GM18858 (cell line): ENCODE data around the gene ERN1.

Source experiments
- ATAC-seq: cut with Tn5 transposase; IDR thresholded peaks from one replicate; pipeline ENCODE4 v1.9.1; 2021; ENCODE audit not compliant: unreplicated experiment

The ERN1 gene

DNA sequence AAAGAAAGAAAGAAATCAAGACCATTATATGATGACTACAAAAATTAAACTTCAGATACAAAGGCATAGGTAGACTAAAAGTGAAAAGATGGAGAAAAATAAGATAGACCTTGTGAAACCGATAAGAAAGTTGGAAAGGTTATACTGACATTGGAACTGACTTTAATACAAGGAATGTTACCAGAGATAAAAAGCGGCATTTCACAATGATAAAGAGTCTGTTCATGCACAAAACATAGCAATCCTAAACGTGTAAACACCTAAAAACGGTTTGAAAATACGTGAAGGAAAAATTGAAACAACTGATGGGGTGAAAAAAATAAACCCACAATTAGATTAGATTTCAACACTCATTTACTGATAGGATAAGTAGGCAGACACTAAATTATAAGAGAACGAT, 9.6 kb upstream of the ERN1 start:
- ATAC-seq: no peak

DNA sequence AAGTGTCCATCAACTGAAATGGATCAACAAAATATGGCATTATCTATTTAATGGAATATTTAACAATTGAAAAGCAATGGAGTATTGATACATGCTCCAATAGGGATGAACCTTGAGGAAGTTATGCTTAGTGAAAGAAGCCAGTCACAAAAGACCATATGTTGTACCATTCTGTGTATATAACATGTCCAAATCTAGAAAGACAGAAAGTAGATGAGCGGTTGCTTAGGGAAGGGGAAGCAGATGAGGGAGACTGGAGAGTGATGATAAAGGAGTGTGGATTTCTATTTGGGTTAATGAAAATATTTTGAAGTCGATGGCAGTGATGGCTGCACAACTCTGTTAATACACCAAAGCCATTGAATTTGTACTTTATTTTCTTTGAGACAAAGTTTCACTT, 8.5 kb upstream of the ERN1 start:
- no peak for ATAC-seq

DNA sequence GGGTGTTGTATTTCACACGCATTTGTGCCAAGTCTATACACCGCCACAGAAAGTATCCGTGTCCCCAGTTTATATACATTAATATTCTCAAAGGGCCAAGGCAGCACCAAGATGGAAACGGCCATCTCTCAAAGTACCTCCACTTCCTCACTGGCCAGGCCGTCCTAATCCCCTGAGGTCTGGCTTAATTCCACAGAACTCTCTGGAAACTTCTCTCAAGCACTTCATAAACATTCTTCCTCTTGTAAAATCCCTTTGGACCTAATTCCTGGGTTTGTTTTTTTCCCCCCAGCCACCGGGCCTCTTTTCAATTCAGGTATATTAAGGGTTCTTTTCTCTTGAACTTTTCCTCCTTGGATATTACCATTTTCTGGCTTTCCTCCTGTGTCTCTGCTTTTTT, 5.1 kb upstream of the ERN1 start:
- no peak for ATAC-seq

DNA sequence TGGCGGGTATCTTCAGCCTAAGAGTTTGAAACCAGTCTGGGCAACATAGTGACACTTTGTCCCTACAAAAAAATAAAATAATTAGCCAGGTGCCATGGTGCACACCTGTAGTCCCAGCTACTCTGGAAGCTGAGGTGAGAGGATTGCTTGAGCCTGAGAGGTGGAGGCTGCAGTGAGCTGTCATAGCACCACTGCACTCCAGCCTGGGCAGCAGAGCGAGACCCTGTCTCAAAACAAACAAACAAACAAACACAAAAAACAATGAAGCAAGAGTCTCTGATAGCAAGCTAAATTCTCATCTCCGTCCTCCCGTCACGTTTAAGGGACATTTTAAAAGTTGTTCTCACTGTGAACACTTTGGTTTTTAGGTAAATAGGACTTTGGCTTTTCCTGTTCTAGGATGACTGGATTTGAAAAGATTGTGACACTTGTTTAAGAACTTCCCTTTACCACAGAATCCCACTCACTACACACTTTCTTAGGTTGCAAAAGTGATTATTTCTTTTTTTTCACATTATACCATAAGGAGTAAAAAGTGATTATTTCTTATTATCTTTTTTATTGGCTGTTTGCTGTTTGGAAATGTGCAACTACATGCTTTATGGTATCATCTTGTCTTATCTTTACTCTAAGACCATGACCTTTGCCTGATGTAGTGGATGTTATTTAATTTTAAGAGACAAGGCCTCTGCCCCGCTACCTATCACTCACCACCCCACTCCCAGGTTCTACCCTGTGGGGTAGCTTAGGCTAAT, 4.4 kb upstream of the ERN1 start:
- no peak for ATAC-seq

DNA sequence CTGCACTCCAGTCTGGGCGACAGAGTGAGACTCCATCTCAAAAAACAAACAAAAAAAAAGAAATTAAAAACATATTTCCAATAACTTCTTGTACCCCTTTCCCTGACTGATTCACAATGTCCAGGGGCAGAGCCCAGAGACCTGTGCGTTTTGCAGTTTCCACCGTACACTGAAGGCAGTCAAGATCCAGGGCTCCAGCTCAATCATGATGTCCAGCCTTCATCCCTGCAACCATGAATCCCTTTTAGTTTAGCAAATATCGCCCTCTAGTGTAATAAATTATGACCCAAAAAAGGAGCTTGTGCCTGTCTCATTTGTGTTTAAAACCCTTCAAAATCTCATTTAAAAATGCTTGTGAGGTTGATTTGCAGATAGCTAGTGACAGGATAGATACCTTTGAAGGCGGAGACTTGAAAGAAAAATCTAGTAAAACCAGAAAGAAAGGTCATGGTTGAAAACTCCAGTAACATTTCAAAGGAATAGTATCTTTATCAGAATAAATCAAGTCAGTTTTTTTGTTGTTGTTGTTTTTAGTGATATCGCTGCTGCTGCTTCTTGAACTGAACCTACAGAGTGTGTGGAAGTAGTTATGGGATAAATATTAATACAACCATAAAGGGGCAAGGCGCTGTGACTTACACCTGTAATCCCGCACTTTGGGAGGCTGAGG, 3.7 kb upstream of the ERN1 start:
- ATAC-seq: no peak

DNA sequence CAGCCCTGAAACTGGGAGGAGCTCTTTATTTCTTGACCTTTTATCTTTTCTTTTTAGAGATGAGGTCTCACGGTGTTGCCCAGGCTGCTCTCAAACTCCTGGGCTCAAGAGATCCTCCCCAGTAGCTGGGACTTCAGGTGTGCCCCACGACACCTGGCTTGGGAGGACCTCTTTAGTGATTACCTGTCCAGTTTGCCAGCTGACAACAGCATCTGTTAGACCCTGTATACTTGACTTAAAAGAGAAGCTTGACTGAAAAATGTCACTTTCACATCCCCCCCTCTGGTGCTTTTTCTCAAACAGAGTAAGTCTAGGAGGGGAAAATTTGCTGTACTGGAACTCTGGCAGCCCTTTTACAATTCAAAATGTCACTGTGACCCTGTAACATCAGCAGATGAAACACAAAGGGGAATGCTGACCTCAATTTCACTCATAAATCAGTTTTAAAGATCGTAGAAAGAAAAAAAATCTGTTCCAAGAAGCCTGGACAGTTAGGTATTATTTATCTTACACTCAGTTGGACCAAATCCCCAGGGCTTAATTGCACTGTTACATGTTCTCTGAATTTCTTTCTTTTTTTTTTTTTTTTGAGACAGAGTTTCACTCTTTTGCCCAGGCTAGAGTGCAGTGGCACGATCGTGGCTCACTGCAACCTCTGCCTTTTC, 1.8 kb upstream of the ERN1 start:
- no peak for ATAC-seq

DNA sequence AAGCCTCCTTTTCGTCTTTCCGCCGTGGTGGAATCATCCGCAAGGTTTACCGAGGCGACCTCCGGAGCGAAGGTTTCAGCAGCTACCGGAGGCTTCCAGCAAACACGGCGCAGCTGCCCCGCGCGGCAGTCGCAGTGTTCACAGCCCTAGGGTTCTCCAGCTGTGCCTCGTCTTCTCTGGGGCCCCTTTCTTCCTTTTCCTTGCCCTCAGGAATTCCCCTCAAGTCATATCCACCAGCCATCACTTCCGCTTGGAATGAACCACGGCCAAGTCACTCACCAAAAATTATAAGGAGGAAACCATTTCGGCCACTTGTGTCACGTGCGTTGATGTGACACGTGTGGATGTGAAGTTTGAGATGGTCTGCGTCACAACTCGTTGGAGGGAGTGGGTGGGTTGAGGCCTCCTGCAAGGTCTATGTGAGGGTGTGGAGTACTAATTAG, 636 bp upstream of the ERN1 start:
- ATAC-seq: peak; percentile 17

DNA sequence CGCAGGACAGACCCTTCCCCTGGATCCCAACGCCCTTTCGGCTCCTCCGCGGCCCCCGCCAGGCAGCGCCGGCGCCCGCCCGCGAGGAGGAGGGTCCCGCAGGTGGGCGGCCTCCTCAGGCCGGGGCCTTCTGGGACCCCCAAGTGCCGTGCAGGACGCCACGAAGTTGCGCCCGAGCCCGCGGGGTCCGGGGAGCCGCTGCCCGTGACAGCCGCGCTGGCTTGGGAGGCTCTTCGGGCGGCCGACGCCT, 504 bp downstream of the ERN1 start:
- no peak for ATAC-seq

DNA sequence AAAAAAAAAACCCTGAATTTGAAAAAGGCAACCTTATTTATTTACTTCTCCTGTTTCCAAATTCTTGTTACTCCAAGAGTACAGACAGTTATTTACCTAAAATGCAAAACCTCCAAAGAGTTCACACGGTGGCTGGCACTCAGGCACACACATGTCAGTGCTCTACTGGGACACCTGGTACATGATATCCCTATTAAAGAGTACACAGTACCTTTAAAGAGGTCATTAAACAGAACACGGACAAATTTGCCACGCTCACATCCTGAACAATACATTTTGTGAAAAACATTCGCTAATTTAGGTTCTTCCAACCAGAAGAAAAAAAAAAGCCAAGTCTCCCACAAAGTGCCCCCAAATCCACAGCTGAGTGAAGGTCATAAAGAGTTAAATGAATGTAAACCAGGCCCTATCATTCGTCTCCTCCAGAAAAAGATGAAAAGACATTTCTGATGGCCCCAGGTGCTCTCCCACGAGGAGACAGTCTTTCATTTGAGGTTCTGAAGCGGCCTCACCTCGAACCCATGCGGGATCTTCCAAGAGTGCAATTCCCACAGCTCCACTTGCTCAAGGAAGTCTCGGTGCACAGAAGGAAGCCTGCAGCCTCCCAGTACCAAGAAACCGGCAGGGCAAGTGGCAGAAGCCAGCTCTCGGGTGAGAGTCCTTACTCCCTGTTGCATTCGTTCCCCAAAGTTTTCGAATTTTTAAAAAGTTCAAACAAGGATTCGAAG, 993 bp downstream of the ERN1 start:
- no peak for ATAC-seq

DNA sequence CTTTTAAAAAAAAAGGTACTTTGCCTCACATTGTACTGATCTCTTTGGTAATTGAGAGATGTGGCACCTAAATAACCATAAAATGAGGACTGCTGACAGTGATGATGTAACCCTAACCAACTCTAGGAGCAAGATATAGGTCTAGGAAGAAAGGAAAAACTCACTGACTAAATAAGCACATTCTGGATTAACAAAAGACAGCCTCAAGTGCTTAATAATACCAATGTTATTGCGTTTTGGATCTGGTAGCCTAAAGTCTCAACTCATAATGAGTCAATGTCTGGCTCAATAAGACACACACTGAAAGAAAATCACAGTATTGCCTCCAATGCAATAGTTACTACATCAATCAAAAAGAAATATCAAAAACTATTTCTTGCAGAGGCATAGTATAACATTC, 3.0 kb downstream of the ERN1 start:
- ATAC-seq: no peak

DNA sequence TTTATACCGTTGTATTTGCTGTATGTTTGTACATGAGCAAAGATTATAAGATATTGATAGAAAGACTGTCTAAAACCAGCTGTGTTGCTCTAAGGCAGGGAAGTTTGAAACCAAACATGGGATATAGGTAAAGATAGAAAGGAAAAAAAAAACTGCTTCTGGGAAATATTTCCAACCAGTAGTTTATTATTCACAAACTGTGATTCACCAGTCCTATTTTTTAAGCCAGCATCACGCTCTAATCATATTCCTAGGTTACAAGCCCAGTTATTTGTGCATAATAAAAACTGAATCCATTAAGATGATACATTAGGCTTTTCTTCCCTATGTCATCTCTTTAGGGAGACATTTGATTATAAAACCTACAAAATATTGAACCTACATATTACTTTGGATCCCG, 4.0 kb downstream of the ERN1 start:
- no peak for ATAC-seq

DNA sequence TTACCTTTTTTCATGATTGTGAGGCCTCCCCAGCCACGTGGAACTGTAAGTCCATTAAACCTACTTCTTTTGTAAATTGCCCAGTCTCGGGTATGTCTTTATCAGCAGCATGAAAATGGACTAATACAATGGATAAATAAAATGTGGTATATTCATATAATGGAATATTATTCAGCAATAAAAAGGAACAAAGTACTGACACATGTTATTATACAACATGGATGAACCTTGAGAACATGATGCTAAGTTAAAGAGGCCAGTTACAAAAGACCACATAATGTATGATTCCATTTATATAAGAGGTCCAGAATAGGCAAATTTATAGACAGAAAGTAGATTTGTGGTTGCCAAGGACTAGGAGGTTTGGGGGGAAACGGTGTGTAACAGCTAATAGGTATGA, 5.3 kb downstream of the ERN1 start:
- ATAC-seq: no peak

DNA sequence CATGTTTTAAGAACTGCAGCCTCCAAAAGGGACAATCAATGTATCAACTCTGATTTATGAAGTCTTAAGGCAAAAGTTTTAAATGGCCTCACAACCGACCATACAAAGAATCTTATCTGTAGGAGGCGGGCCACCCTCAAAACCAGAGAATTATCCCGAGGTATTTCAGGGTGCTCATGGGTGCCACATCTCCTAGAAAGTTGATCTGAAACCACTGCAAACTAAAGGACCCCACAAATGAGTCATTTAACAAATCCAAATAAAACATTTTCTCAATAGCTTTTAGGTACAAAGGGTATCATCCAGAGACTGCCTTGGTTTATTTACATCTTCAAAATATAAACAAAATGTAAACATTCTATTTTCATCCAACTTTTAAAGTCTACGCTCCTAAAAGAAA, 6.8 kb downstream of the ERN1 start:
- no peak for ATAC-seq

DNA sequence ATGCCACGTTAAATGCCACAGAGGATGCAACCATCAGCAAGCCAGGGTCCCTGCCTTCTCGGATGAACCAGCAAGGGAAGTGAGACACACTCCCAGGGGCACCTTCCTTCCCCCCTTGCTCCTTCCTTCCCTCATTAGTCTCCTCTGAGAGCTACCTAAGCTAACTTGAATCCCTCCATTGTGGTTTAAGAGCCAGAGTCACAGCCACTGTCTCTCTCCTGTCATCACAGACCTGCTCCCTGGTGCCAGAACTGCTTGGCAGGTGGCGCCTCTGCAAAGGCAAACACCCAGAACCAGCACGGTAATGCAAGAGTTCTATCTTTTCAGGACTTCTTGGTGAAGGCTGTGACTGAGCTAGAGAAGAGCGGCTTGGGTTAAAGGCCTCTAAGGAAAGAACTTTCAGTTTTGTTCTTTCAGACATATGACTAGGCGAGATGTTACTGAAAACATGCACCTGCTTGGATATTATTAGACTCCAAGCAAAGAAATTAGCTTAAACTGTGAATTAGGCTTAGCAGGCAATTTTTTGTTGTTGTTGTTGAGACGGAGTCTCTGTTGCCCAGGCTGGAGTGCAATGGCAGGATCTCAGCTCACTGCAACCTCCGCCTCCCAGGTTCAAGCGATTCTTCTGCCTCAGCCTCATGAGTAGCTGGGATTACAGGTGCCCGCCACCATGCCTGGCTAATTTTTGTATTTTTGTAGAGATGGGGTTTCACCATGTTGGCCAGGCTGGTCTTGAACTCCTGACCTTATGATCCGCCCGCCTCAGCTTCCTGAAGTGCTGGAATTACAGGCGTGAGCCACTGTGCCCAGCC, 8.8 kb downstream of the ERN1 start:
- ATAC-seq: peak; percentile 72

DNA sequence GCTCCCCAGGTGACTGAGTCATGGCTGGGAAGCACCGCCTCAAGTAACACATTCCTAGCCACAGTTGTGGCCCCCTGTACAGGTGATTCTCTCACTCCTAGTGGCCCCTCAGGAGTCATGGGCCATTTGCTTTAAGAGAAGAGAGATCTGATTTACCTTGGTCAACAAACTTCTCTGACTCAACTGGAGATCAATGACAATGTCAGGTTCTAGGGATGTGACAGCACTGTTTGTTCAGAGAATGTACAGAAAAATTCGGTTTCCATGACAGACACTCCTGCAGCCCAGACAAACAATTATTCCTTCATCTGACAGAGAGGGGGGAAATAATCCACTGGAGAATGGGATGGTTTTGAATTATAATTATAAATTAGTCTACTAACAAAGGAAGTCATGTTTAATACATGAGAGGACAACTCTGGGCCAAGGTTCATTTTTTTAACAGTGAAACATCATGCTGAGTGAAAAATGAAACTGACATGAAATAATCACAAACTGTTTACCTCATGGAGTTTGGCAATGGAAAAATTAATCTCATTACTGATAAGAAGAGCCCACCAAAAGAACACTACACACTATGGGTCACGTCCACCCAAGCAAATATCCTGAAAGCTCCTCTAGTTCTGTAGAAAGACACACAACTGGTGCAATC, 9.7 kb downstream of the ERN1 start:
- ATAC-seq: no peak

DNA sequence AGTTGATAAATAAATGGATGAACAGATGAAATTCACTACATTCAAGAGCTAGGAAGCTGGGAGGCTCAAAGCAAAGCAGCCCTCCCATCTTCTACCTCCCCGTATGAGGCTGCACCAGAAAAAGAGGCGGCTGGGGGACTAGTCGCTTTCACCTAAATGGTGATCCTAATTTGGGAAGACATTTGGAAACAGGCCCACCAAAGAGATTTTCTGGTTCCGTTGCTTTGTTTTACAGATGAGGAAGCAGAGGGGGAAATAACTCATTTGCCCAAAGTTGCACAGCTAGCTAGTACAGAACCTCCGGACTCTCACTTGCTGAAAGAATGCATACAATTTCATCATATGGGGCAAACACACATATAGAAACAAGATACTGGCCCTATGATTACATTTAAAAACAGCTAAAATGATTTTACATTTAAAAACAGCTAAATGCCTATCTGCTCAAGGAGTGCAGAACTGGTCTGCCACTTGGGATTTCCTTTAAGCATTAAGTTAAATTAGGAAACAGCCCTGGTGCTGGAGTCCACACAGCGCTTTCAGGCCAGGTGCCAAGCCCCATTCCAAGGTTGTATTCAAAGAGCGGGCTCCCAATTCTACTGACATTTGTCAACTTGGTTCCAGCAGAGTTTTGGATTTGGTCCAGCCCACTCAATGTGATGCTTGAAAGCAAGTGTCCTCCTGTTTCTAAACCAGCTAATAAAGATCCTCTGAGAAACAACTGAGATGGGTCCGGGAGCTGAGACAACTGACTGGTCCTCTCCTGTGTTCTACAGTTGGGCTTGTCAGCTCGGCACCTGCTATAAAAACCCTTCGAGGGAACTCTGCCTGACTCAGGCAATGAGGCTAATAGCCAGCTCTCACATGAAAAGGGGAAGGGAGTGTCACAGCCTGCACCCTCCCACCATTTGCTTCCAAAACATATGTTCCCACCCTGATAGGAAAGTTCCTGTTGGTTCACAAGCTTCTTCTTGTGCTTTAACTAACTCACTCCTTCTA, 11.7 kb downstream of the ERN1 start:
- no peak for ATAC-seq

DNA sequence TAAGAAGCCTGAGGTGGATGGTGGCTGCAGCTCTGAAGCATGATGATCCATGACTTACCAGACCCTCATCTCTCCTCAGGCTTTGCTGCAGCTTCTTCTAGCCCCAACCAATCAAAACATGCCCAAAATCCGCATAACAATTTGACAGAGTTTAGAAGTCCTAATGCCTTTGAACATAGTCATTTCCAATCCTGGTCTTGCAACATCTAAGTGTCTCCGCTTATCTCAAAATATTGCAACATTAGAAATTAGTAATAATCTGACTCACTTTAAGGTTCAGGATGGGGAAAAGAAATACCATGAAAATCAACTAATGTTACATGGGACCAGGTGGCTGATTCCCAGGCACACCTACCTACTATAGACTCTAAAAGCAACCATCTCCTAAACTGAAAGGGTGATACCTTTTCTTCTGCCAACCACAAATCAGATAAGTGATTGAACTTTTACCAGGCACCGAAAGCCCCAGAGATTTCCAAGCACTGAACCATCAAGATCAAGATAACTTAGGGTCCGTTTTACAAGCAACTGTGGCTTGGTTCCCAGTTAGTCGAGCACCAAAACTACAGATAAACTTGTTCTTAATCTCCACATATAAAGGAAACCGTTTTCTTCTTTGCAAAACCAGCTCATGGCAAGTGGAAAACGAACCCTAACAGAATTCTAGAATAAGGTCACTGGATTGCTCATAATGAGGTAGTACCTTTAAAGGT, 14.0 kb downstream of the ERN1 start:
- ATAC-seq: no peak

DNA sequence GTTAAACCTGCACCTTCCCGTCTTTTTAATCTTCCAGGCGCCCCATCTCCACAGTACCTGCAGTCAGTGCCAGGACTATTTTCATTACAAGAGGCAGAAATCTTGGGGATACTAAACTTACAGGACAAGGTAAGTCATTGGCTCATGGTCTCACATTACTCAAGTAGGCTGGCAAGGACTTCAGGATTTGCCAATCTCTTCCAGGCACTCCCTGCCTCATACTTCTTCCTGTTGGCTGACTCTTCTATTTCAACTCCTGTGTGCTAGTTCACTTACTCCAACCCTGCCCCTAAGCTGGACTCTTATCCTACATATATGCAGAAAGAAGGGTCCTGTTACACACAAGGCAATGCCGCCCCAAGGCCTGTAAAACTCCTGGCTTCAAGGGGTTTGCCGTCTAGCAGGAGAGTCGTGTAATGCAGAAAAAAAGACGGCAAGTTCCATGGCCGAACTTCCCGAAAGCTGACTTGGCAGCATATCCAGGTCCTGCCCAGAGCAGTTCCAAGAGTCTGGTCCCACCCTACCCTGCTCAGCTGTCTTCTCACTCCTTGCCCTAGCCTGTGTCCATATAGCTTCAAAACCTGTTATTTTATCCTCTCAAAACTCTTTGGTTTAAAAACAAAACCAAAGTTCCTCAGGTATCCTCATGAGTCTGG, 14.8 kb downstream of the ERN1 start:
- ATAC-seq: no peak
